Mucosa of rectum (tissue), 2 donors: ENCODE measurements around the gene TTLL1.
A peak's percentile ranks its signal among the peaks of the same experiment; 100 is the strongest.
"Not testable (repeated sequence)": the region's sequence is repeated elsewhere in the genome, so short reads cannot be mapped to it uniquely, and the experiment has no call there.

Source experiments
- H3K27ac ChIP-seq, 2 donors: one replicate each; pipeline ENCODE4 v1.7.0; 2013; ENCODE audit warnings: inconsistent platforms in 2 of 2, low read depth in 2 of 2, low read length in 2 of 2
- H3K27me3 ChIP-seq, 2 donors: one replicate each; pipeline ENCODE4 v1.7.0; 2013; ENCODE audit warnings: low read length in 2 of 2; ENCODE audit not compliant: control insufficient read depth in 2 of 2, insufficient read depth in 2 of 2
- H3K36me3 ChIP-seq, 2 donors: one replicate each; pipeline ENCODE4 v1.7.0; 2013; ENCODE audit warnings: low read length in 2 of 2; ENCODE audit not compliant: control insufficient read depth in 2 of 2, insufficient read depth in 2 of 2
- H3K4me1 ChIP-seq, 2 donors: one replicate each; pipeline ENCODE4 v1.7.0; 2013; ENCODE audit warnings: low read length in 2 of 2, mild to moderate bottlenecking in 1 of 2; ENCODE audit not compliant: control insufficient read depth in 2 of 2, insufficient read depth in 2 of 2
- H3K4me3 ChIP-seq, 2 donors: one replicate each; pipeline ENCODE4 v1.7.0; 2013; ENCODE audit warnings: low read length in 2 of 2
- H3K9ac ChIP-seq, 2 donors: one replicate each; pipeline ENCODE4 v1.7.0; 2013; ENCODE audit warnings: low read length in 2 of 2, low read depth in 1 of 2, mild to moderate bottlenecking in 1 of 2
- H3K9me3 ChIP-seq, 2 donors: one replicate each; pipeline ENCODE4 v1.7.0; 2013; ENCODE audit warnings: low read length in 2 of 2; ENCODE audit not compliant: control insufficient read depth in 2 of 2
- donor health status: healthy.
- donor health status: Normal muscosa, but diverticular disease.

Gene TTLL1

GRCh38 chr22:43110444-43110926, 21.3 kb upstream of the TTLL1 start, which contains the start of gene BIK:
Gene BIK (plus strand): TSS chr22:43110750. CDS start chr22:43124023, 13,273 bp downstream.
- peak within 1 kb of the TSS; percentile 73 to 76 for H3K4me3 ChIP-seq
- no peaks in the 10 kb centered on the region for H3K36me3 ChIP-seq
- peaks cover 6% of the 10 kb centered on the region in 2 donors for H3K27me3 ChIP-seq
- H3K4me1 ChIP-seq = peaks cover 8 to 29% of the 10 kb centered on the region in 2 donors
- H3K27ac ChIP-seq = peak within 1 kb of the TSS; percentile 43 to 51
- H3K9me3 ChIP-seq = no peaks in the 10 kb centered on the region
- peak within 1 kb of the TSS; percentile 60 to 78 for H3K9ac ChIP-seq

- H3K9me3 ChIP-seq = no peaks in the 10 kb centered on the region
- no peak overlapping the region for H3K27ac ChIP-seq
- H3K4me1 ChIP-seq = peaks cover 8 to 25% of the 10 kb centered on the region in 2 donors
- H3K9ac ChIP-seq = peak overlapping the region; percentile 54 to 60
- H3K27me3 ChIP-seq = peaks cover 6% of the 10 kb centered on the region in 2 donors
- no peaks in the 10 kb centered on the region for H3K36me3 ChIP-seq
- peak overlapping the region; percentile 72 to 73 for H3K4me3 ChIP-seq
These were observed 20.8 kb upstream of the TTLL1 start for GRCh38 chr22:43109921-43110443.

GRCh38 chr22:43109511-43109910, 20.3 kb upstream of the TTLL1 start:
- Histone ChIP-seq H3K36me3 (no peaks in the 10 kb centered on the region), H3K4me3 (no peak overlapping the region), H3K9me3 (no peaks in the 10 kb centered on the region), H3K27me3 (peaks cover 6% of the 10 kb centered on the region in 2 donors), H3K27ac (no peak overlapping the region), H3K4me1 (peaks cover 8 to 20% of the 10 kb centered on the region in 2 donors), H3K9ac (no peak overlapping the region)

GRCh38 chr22:43106302-43106701, 17.1 kb upstream of the TTLL1 start:
- Histone ChIP-seq H3K4me1 (peaks cover 5 to 10% of the 10 kb centered on the region in 2 donors), H3K27ac (no peak overlapping the region), H3K4me3 (no peak overlapping the region), H3K9ac (no peak overlapping the region), H3K36me3 (no peaks in the 10 kb centered on the region), H3K27me3 (peaks cover 0 to 4% of the 10 kb centered on the region in 2 donors), H3K9me3 (no peaks in the 10 kb centered on the region)

- not testable (repeated sequence) for H3K27me3 ChIP-seq, H3K36me3 ChIP-seq, H3K27ac ChIP-seq, H3K9me3 ChIP-seq, H3K4me1 ChIP-seq, H3K4me3 ChIP-seq, H3K9ac ChIP-seq
These were observed 15.8 kb upstream of the TTLL1 start for GRCh38 chr22:43104950-43105349.

GRCh38 chr22:43104056-43104625, 14.9 kb upstream of the TTLL1 start:
- H3K27ac ChIP-seq, H3K4me1 ChIP-seq, H3K9me3 ChIP-seq, H3K27me3 ChIP-seq, H3K4me3 ChIP-seq, H3K36me3 ChIP-seq, H3K9ac ChIP-seq: not testable (repeated sequence)

GRCh38 chr22:43101306-43101705, 12.1 kb upstream of the TTLL1 start:
- Histone ChIP-seq H3K27ac (no peak overlapping the region), H3K9me3 (peaks cover 0 to 3% of the 10 kb centered on the region in 2 donors), H3K9ac (no peak overlapping the region), H3K27me3 (no peaks in the 10 kb centered on the region), H3K4me1 (peaks cover 0 to 3% of the 10 kb centered on the region in 2 donors), H3K4me3 (no peak overlapping the region), H3K36me3 (no peaks in the 10 kb centered on the region)

- no peaks in the 10 kb centered on the region for H3K27me3 ChIP-seq
- peaks cover 0 to 3% of the 10 kb centered on the region in 2 donors for H3K4me1 ChIP-seq
- H3K9ac ChIP-seq = no peak overlapping the region
- no peaks in the 10 kb centered on the region for H3K36me3 ChIP-seq
- peaks cover 0 to 4% of the 10 kb centered on the region in 2 donors for H3K9me3 ChIP-seq
- no peak overlapping the region for H3K27ac ChIP-seq
- no peak overlapping the region for H3K4me3 ChIP-seq
These were observed 11.0 kb upstream of the TTLL1 start for GRCh38 chr22:43100225-43100624.

- peaks cover 0 to 4% of the 10 kb centered on the region in 2 donors for H3K9me3 ChIP-seq
- H3K9ac ChIP-seq = no peak overlapping the region
- no peak overlapping the region for H3K4me3 ChIP-seq
- no peak overlapping the region for H3K27ac ChIP-seq
- no peaks in the 10 kb centered on the region for H3K27me3 ChIP-seq
- H3K36me3 ChIP-seq = no peaks in the 10 kb centered on the region
- H3K4me1 ChIP-seq = peaks cover 0 to 2% of the 10 kb centered on the region in 2 donors
These were observed 9.9 kb upstream of the TTLL1 start for GRCh38 chr22:43099095-43099494.

- H3K4me1 ChIP-seq = peaks cover 0 to 5% of the 10 kb centered on the region in 2 donors
These were observed 9.2 kb upstream of the TTLL1 start for GRCh38 chr22:43098356-43098755.

More at GRCh38 chr22:43098356-43098755, 9.2 kb upstream of the TTLL1 start:
- Histone ChIP-seq H3K36me3 (no peaks in the 10 kb centered on the region), H3K27ac (no peak overlapping the region), H3K27me3 (no peaks in the 10 kb centered on the region), H3K9me3 (peaks cover 0 to 4% of the 10 kb centered on the region in 2 donors), H3K4me3 (no peak overlapping the region), H3K9ac (no peak overlapping the region)
